Measurements from ENCODE around the gene PAH. TPM values are rescaled to one million over a fixed set of nuclear protein-coding genes. Genes with fewer than 3 reads are reported as not detected.
"Not testable (repeated sequence)": the region's sequence is repeated elsewhere in the genome, so short reads cannot be mapped to it uniquely, and the experiment has no call there.

Gene PAH
- total RNA-seq, 1 experiment from 2014 or later: 0.36 TPM

- H3K9me3 ChIP-seq: no peaks in the 10 kb centered on the region
- peak; percentile 46 for DNase-seq
- H3K27me3 ChIP-seq: peaks cover 4% of the 10 kb centered on the region; the same call in 1 of the 2 replicates
- no peaks in the 10 kb centered on the region for H3K36me3 ChIP-seq
- no peak overlapping the region for H3K4me3 ChIP-seq
Measured at GRCh38 chr12:102879144-102879763, 37.8 kb downstream of the PAH start.

- no peaks in the 10 kb centered on the region for H3K36me3 ChIP-seq
- DNase-seq: no peak
Measured at GRCh38 chr12:102876883-102877282, 40.2 kb downstream of the PAH start.

GRCh38 chr12:102874819-102875218, 42.2 kb downstream of the PAH start:
- H3K4me3 ChIP-seq: no peak overlapping the region
- H3K9me3 ChIP-seq: no peaks in the 10 kb centered on the region
- DNase-seq: no peak

More at GRCh38 chr12:102876883-102877282, 40.2 kb downstream of the PAH start:
- Histone ChIP-seq H3K27me3 (no peaks in the 10 kb centered on the region), H3K9me3 (no peaks in the 10 kb centered on the region), H3K4me3 (no peak overlapping the region)

GRCh38 chr12:102873077-102873476, 44.0 kb downstream of the PAH start:
- Histone ChIP-seq H3K27me3 (no peaks in the 10 kb centered on the region), H3K36me3 (no peaks in the 10 kb centered on the region), H3K4me3 (no peak overlapping the region), H3K9me3 (no peaks in the 10 kb centered on the region)
- DNase-seq: no peak

More at GRCh38 chr12:102874819-102875218, 42.2 kb downstream of the PAH start:
- Histone ChIP-seq H3K27me3 (no peaks in the 10 kb centered on the region), H3K36me3 (no peaks in the 10 kb centered on the region)

GRCh38 chr12:102871014-102871413, 46.0 kb downstream of the PAH start:
- H3K9me3 ChIP-seq: no peaks in the 10 kb centered on the region
- no peaks in the 10 kb centered on the region for H3K27me3 ChIP-seq
- no peak for DNase-seq
- H3K4me3 ChIP-seq: no peak overlapping the region
- no peaks in the 10 kb centered on the region for H3K36me3 ChIP-seq

- H3K27me3 ChIP-seq: no peaks in the 10 kb centered on the region
- H3K36me3 ChIP-seq: no peaks in the 10 kb centered on the region
- no peak overlapping the region for H3K4me3 ChIP-seq
- H3K9me3 ChIP-seq: no peaks in the 10 kb centered on the region
- no peak for DNase-seq
Measured at GRCh38 chr12:102869571-102869970, 47.5 kb downstream of the PAH start.

- H3K4me3 ChIP-seq: no peak overlapping the region
- H3K27me3 ChIP-seq: no peaks in the 10 kb centered on the region
- H3K36me3 ChIP-seq: no peaks in the 10 kb centered on the region
- no peaks in the 10 kb centered on the region for H3K9me3 ChIP-seq
- DNase-seq: no peak
Measured at GRCh38 chr12:102865821-102866615, 51.0 kb downstream of the PAH start.

GRCh38 chr12:102862486-102862885, 54.6 kb downstream of the PAH start:
- Histone ChIP-seq H3K9me3 (no peaks in the 10 kb centered on the region), H3K36me3 (no peaks in the 10 kb centered on the region), H3K4me3 (no peak overlapping the region), H3K27me3 (no peaks in the 10 kb centered on the region)
- no peak for DNase-seq

GRCh38 chr12:102851246-102851645, 65.8 kb downstream of the PAH start:
- no peaks in the 10 kb centered on the region for H3K9me3 ChIP-seq
- DNase-seq: no peak
- H3K36me3 ChIP-seq: no peaks in the 10 kb centered on the region
- H3K27me3 ChIP-seq: no peaks in the 10 kb centered on the region
- H3K4me3 ChIP-seq: no peak overlapping the region

GRCh38 chr12:102849722-102850447, 67.2 kb downstream of the PAH start:
- Histone ChIP-seq H3K27me3 (no peaks in the 10 kb centered on the region), H3K4me3 (no peak overlapping the region), H3K36me3 (no peaks in the 10 kb centered on the region), H3K9me3 (no peaks in the 10 kb centered on the region)
- DNase-seq: no peak

- no peak for DNase-seq
Measured at GRCh38 chr12:102848832-102849231, 68.2 kb downstream of the PAH start.

GRCh38 chr12:102847131-102847530, 69.9 kb downstream of the PAH start:
- DNase-seq: no peak
- H3K27me3 ChIP-seq: no peaks in the 10 kb centered on the region
- H3K4me3 ChIP-seq: no peak overlapping the region
- H3K9me3 ChIP-seq: no peaks in the 10 kb centered on the region
- H3K36me3 ChIP-seq: no peaks in the 10 kb centered on the region

More at GRCh38 chr12:102848832-102849231, 68.2 kb downstream of the PAH start:
- no peak overlapping the region for H3K4me3 ChIP-seq
- H3K9me3 ChIP-seq: no peaks in the 10 kb centered on the region
- H3K36me3 ChIP-seq: no peaks in the 10 kb centered on the region
- H3K27me3 ChIP-seq: no peaks in the 10 kb centered on the region

- no peaks in the 10 kb centered on the region for H3K9me3 ChIP-seq
- DNase-seq: peak; percentile 14
- H3K4me3 ChIP-seq: no peak overlapping the region
- no peaks in the 10 kb centered on the region for H3K27me3 ChIP-seq
- no peaks in the 10 kb centered on the region for H3K36me3 ChIP-seq
Measured at GRCh38 chr12:102833687-102834441, 83.2 kb downstream of the PAH start.

- H3K27me3 ChIP-seq, DNase-seq, H3K36me3 ChIP-seq, H3K4me3 ChIP-seq, H3K9me3 ChIP-seq: not testable (repeated sequence)
Measured at GRCh38 chr12:102832826-102833225, 84.2 kb downstream of the PAH start.

GRCh38 chr12:102824218-102824835, 92.7 kb downstream of the PAH start:
- no peaks in the 10 kb centered on the region for H3K9me3 ChIP-seq
- H3K36me3 ChIP-seq: no peaks in the 10 kb centered on the region
- no peak overlapping the region for H3K4me3 ChIP-seq
- H3K27me3 ChIP-seq: no peaks in the 10 kb centered on the region; the same call in 1 of the 2 replicates
- DNase-seq: peak; percentile 33

GRCh38 chr12:102821149-102821548, 95.9 kb downstream of the PAH start:
- no peaks in the 10 kb centered on the region; the same call in 1 of the 2 replicates for H3K27me3 ChIP-seq

More at GRCh38 chr12:102821149-102821548, 95.9 kb downstream of the PAH start:
- no peaks in the 10 kb centered on the region for H3K9me3 ChIP-seq
- no peak overlapping the region for H3K4me3 ChIP-seq
- H3K36me3 ChIP-seq: no peaks in the 10 kb centered on the region
- no peak for DNase-seq
